HG03135 (cell line): ENCODE results near the gene USP32.

Experiments used
- ATAC-seq: cut with Tn5 transposase; IDR thresholded peaks from one replicate; pipeline ENCODE4 v1.9.1; 2021; ENCODE audit warnings: mild to moderate bottlenecking, moderate library complexity; ENCODE audit not compliant: unreplicated experiment

Gene USP32

GRCh38 chr17:60160829-60161501, 231.0 kb downstream of the USP32 start:
- no peak for ATAC-seq

GRCh38 chr17:60159479-60159866, 232.5 kb downstream of the USP32 start:
- ATAC-seq = no peak

GRCh38 chr17:60158751-60159478, 233.0 kb downstream of the USP32 start:
- no peak for ATAC-seq

- ATAC-seq = no peak
Observed at GRCh38 chr17:60157487-60158040, 234.4 kb downstream of the USP32 start.

- no peak for ATAC-seq
Observed at GRCh38 chr17:60156746-60157145, 235.2 kb downstream of the USP32 start.

- ATAC-seq = no peak
Observed at GRCh38 chr17:60155815-60156214, 236.1 kb downstream of the USP32 start.

- no peak for ATAC-seq
Observed at GRCh38 chr17:60155427-60155814, 236.5 kb downstream of the USP32 start.

GRCh38 chr17:60154616-60155426, 237.1 kb downstream of the USP32 start:
- ATAC-seq = no peak

GRCh38 chr17:60153606-60154390, 238.1 kb downstream of the USP32 start:
- ATAC-seq = no peak

- no peak for ATAC-seq
Observed at GRCh38 chr17:60151355-60151754, 240.6 kb downstream of the USP32 start.

GRCh38 chr17:60149691-60150582, 242.0 kb downstream of the USP32 start, which contains the start of gene CA4:
Gene CA4 (plus strand): TSS chr17:60149973. CDS start chr17:60150035, 62 bp downstream.
- ATAC-seq = no peak

- ATAC-seq = no peak
Observed at GRCh38 chr17:60148373-60148772, 243.6 kb downstream of the USP32 start.

GRCh38 chr17:60147553-60148223, 244.2 kb downstream of the USP32 start:
- ATAC-seq = no peak

GRCh38 chr17:60146206-60146605, 245.7 kb downstream of the USP32 start:
- ATAC-seq = no peak

- no peak for ATAC-seq
Observed at GRCh38 chr17:60145006-60145935, 246.7 kb downstream of the USP32 start.

GRCh38 chr17:60142872-60143499, 248.9 kb downstream of the USP32 start:
- ATAC-seq = no peak
